ENCODE data around the gene OXSR1.
"Not testable (repeated sequence)": the region's sequence is repeated elsewhere in the genome, so short reads cannot be mapped to it uniquely, and the experiment has no call there.

The OXSR1 gene

DNA sequence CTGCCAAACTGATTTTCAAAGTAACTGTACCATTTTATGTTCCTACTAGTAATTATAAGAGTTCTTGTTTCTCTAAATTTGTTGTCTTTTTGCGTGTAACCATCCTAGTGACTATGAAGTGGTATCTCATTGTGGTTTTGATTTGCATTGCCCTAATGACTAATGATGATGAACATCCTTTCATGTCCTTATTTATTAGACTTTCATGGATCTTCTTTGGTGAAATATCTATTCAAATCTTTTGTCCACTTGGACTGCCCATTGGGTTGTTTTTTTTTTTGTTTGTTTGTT, 3.6 kb downstream of the OXSR1 start:
- DNase-seq, result no peak

DNA sequence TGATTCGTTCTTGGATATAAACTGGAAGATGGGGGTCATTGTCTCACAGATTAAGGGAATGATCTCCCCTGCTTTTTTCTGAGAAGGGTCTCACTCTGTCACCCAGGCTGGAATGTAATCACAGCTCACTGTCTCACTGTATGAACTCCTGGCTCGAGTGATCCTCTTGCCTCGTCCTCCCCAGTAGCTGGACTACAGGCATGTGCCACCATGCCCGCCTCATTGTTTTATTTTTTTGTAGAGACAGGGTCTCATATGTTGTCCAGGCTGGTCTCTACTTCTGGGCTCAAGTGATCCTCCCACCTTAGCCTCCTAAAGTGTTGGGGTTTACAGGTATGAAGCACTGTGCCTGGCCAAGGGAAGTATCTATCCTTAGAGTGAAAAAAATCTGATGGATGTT, 5.4 kb downstream of the OXSR1 start:
- DNase-seq, result no peak

DNA sequence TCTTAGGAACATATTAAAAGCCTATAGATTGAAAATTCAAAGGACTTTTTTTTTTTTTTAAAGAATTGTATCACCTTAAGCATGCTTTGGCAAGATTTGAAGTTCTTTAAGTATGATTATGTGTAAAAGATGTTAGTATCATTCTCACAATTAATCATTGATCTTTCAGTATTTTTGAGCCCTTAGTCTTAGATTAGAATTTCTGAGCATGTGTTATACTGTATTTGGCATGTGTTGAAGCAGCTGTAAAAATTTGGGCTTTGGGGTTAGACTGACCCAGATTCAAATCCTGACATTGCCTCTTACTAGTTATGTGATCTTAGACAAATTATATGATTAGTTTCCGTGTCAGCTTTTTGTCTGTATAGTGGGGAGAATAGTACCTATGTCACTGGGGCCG, 6.3 kb downstream of the OXSR1 start:
- DNase-seq, result no peak

GRCh38 chr3:38173834-38174418, 8.6 kb downstream of the OXSR1 start:
- no peak for DNase-seq

DNA sequence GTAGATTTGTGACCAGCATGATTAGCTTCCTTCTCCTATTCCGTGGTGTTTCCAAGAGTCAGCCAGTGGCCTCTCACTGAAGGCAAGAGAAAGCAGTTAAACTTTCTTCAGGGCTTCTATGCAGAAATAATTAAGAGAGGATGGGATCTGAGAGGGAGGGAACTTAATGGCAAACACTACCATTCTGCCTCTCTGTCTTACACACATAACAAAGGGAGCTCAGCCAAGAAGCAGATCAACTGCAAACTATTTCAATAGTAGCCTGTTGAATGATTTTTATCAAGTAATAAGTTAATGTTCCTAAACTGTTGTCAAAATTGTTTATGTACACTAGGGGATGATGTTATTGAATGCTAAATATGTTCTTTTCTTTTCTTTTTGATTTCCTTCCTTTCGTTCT, 11.8 kb downstream of the OXSR1 start:
- DNase-seq, result no peak

DNA sequence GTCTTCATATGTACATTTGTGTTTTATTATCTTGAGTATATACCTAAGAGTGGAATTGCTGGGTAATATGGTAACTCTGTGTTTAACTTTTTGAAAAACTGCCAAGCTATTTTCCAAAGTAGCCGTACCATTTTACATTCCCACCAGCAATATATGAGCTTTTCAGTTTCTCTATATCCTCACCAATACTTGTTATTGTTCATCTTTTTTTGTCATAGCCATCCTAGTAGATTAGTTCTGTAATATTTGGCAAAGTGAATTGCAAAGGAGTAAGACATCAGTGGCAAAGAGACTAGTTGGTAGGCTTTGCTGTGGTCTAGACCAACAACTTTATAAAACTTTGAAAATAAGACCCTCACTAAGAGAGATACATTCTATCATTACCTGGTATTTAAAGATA, 21.4 kb downstream of the OXSR1 start:
- no peak for DNase-seq

- DNase-seq, result no peak
These were observed 25.1 kb downstream of the OXSR1 start for GRCh38 chr3:38190481-38190881.

GRCh38 chr3:38202931-38203330, 37.6 kb downstream of the OXSR1 start:
- not testable (repeated sequence) for DNase-seq

DNA sequence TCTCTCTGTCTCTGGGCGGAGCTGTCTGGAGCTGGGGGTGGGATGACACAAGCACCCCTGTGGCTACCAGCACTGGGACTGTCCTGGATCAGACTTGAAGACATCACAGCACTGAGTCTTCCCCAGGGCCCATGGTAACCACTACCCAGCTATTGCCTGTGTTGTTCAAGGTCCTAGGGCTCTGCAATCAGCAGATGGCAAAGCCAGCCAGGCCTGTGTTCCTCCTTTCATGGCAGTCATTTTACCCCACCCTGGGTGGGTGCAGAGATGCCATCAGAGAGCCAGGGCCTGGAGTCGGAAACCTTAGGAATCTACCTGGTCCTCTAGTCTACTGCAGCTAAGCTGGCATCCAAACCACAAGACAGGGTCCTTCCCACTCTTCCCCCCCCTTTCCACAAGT, 38.4 kb downstream of the OXSR1 start:
- DNase-seq, result no peak

DNA sequence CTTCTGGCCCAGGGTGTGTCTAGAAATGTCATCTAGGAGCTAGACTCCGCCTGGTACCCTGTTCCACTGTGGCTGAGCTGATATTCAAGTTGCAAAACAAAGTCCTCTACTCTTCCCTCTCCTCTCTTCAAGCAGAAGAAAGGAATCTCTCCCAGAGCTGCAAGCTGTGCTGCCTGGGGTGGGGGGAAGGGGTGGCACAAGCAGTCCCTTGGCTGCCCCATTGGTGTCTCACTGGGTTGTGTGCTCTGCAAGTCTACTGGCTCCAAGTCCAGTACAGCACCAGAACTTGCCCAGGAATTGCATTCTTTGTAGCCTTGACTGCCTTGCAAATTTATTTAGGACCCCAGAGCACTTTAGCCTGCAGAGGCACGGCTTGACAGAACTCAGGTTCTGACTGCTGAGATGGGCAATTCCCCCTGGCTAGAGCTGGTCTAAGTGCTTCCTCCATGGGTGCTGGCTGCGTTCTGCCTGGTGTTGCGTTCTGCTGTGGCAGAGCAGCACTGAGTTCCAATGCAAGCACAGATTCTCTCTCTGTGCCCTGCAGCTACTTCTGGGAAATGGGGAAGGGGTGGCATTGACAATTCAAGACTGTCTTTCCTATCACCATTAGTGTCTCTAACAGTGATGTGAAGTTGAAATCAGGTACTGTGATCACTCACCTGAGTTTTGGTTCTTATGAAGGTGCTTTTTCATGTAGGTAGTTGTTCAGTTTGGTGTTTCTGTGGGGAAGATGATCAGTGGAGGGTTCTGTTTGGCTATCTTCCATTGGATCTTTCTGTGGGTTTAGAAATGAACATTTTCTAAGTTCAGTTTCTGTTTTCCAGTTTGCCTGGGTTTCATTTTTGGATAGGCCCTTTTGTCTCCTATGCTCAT, 39.5 kb downstream of the OXSR1 start:
- no peak for DNase-seq

DNA sequence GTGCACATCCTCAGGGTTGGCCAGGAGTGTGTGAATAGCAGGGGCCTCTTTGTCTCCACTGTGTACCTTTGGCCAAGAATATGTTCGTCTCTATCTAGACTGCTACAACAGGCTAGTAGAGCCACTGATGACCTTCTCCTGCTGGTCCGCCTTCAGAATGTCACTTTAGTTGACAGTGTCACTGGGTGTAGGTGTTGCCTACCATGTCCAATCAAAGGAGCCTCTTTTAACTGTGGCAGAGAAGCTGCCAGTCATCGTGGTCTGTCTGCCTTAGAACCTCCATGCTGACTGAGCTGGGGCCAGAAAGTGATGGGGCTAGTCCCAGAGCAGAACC, 40.1 kb downstream of the OXSR1 start:
- DNase-seq, result no peak

- no peak for DNase-seq
These were observed 42.1 kb downstream of the OXSR1 start for GRCh38 chr3:38207254-38208003.

DNA sequence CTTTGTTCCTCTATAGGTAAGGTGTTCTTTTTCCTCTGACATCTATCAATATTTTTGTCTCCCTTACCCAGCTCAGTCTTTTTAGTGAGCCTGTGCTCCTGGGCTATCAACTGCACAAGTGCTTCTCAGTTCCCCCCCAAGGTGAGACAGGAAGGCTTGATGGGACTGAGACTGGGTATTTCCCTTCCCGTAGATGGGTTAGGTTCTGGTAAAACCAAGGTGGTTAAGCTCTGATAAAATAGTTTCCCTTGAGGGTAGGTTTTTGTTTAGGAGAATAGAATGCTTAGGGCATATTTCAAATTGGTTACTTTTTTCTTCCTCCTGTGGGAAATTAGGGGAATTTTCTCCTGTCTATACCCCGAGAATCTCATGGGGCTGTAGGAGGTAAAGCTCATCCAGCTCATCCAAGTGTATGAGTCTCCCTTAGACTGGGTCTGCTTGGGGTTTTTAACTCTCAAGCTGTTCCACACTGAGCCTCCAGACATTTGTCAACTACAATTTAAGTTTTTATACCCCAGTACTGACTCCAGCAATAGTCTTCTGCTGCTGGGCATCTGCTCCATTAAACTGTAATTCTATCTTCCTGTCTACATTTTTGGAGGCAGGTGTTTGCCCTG, 44.9 kb downstream of the OXSR1 start:
- no peak for DNase-seq

DNA sequence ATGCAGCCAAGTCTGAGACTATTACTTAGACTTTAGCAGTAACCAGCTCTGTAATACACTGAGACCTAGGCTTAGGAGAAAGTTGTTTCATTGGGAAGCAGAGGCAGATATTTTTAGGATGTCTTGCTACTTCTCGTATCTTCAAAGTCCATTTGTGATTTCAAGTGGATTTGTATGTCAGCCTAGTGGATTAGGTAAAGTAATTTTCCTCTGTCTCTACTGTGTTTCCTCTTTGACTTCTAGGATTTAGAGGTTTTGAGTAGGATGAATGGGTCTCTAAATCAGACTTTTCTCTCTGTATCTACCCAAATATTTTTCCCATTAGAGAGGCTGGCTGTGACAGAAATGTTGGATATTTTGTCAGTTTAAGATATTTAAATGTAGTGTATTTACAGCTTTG, 46.8 kb downstream of the OXSR1 start:
- no peak for DNase-seq

- DNase-seq, result no peak
These were observed 49.2 kb downstream of the OXSR1 start for GRCh38 chr3:38214560-38214959.

GRCh38 chr3:38219609-38220197, 54.4 kb downstream of the OXSR1 start:
- no peak for DNase-seq

- DNase-seq, result no peak
These were observed 55.7 kb downstream of the OXSR1 start for GRCh38 chr3:38221005-38221404.

DNA sequence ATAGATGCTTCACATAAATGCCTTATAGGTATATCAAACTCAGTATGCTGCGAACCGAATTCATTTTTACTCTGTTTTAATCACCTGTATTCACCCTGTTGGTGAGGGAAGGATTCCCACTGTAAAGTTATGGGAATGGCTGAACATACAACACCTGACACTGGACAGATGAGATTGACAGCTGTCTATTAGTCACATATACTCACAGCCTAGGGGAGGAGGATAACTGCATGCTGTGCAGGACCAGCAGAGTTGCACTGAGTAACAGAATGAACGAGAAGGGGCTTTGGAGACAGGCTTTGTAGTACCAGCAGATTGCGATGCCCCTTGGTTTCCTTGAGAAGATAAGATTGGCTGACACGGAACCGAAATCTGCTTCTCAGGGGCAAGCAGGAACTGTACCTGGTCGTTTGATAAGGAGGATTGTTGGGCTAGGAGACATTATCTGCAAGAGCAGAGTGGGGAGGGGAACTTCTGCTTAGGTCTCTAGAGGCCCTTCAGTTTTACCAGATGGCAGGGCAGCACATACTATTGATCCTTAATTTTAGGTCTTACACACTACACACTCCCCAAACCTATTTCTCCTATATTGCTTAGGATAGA, 56.8 kb downstream of the OXSR1 start:
- DNase-seq, result no peak

GRCh38 chr3:38224357-38224756, 59.0 kb downstream of the OXSR1 start:
- DNase-seq, result no peak

GRCh38 chr3:38226273-38226672, 60.9 kb downstream of the OXSR1 start:
- DNase-seq, result no peak

- no peak for DNase-seq
These were observed 62.7 kb downstream of the OXSR1 start for GRCh38 chr3:38227989-38228388.

GRCh38 chr3:38229036-38229435, 63.7 kb downstream of the OXSR1 start:
- no peak for DNase-seq

GRCh38 chr3:38232701-38233100, 67.4 kb downstream of the OXSR1 start:
- DNase-seq, result no peak
